H1 (cell line): ENCODE results near the gene NDRG4. TPM values are rescaled to one million over a fixed set of nuclear protein-coding genes. Genes with fewer than 3 reads are reported as not detected.

Experiments
- CTCF ChIA-PET: fragments of 300-600 bp; sonication (Branson Sonifier 250); formaldehyde crosslinking; loops from one replicate; lab custom pipeline; 2021; ENCODE audit not compliant: partially characterized antibody; lab: Charles Lee
- POLR2A ChIA-PET: fragments of 300-600 bp; sonication (Branson Sonifier 250); formaldehyde crosslinking; loops from one replicate; lab custom pipeline; 2021; ENCODE audit warnings: inconsistent platforms; ENCODE audit not compliant: partially characterized antibody; lab: Charles Lee
- DNase-seq, 2 experiments: peaks; one replicate each; pipeline versions ENCODE4 v3.0.0 to v3.0.0-alpha.2; 2010 to 2022; ENCODE audit warnings: low spot score in 2 of 2, low read depth in 1 of 2, mixed read lengths in 1 of 2
- FAIRE-seq: peaks from 2 replicates; lab custom pipeline; 2011; peaks lifted over from hg19 to GRCh38; lab: Jason Lieb, UNC
- H2AFZ ChIP-seq: 2 replicates; pipeline ENCODE4 v1.8.1; 2012; ENCODE audit warnings: low read length, inconsistent platforms
- H2AK5ac ChIP-seq: 2 replicates; pipeline ENCODE4 v1.6.1; 2013; ENCODE audit warnings: low read depth, low read length
- H2BK120ac ChIP-seq: replicated peaks from 2 replicates; pipeline ENCODE3; 2013; ENCODE audit warnings: low read depth, low read length, inconsistent platforms
- H2BK12ac ChIP-seq: 2 replicates; pipeline ENCODE4 v1.6.1; 2013; ENCODE audit warnings: low read depth, low read length
- H2BK15ac ChIP-seq: 2 replicates; pipeline ENCODE4 v1.6.1; 2013; ENCODE audit warnings: low read length
- H2BK20ac ChIP-seq: 2 replicates; pipeline ENCODE4 v1.6.1; 2013; ENCODE audit warnings: low read length
- H2BK5ac ChIP-seq: 2 replicates; pipeline ENCODE4 v1.6.1; 2013; ENCODE audit warnings: low read depth, low read length
- H3K14ac ChIP-seq: 2 replicates; pipeline ENCODE4 v1.6.1; 2013; ENCODE audit warnings: inconsistent platforms; ENCODE audit not compliant: insufficient read length
- H3K18ac ChIP-seq: 2 replicates; pipeline ENCODE4 v1.6.1; 2013; ENCODE audit warnings: low read length; ENCODE audit errors: extremely low read depth
- H3K23ac ChIP-seq: 2 replicates; pipeline ENCODE4 v1.6.1; 2013; ENCODE audit warnings: inconsistent platforms; ENCODE audit not compliant: insufficient read length
- H3K23me2 ChIP-seq: 2 replicates; pipeline ENCODE4 v1.6.1; 2013; ENCODE audit warnings: low read depth, low read length
- H3K27ac ChIP-seq: 2 replicates; pipeline ENCODE4 v1.6.1; 2011; ENCODE audit warnings: low read depth, low read length, inconsistent platforms
- H3K27me3 ChIP-seq, 4 experiments: replicated peaks in 1 of 4; 1 replicate in 1 of 4; 2 replicates in 3 of 4; pipeline versions ENCODE4 v1.6.1 to v1.8.1; 2011 to 2013; ENCODE audit warnings: low read length in 3 of 4, mild to moderate bottlenecking in 3 of 4, inconsistent platforms in 2 of 4, mixed read lengths in 2 of 4, moderate library complexity in 1 of 4; ENCODE audit not compliant: control insufficient read depth in 3 of 4, insufficient read depth in 3 of 4; ENCODE audit errors: extremely low read depth in 1 of 4
- H3K36me3 ChIP-seq, 4 experiments: 2 replicates each; pipeline versions ENCODE4 v1.6.1 to v1.8.1; 2011 to 2013; ENCODE audit warnings: mild to moderate bottlenecking in 4 of 4, low read length in 3 of 4, moderate library complexity in 2 of 4, control low read depth in 1 of 4, inconsistent platforms in 1 of 4; ENCODE audit not compliant: insufficient read depth in 4 of 4, control insufficient read depth in 2 of 4
- H3K4ac ChIP-seq: replicated peaks from 2 replicates; pipeline ENCODE3; 2013; ENCODE audit warnings: low read length, low read depth, mixed read lengths, inconsistent platforms; ENCODE audit not compliant: insufficient read length
- H3K4me1 ChIP-seq, 4 experiments: replicated peaks in 1 of 4; 1 replicate in 1 of 4; 2 replicates in 3 of 4; pipeline versions ENCODE4 v1.6.1 to v1.8.1; 2011 to 2013; ENCODE audit warnings: low read length in 3 of 4, inconsistent platforms in 2 of 4, mixed read lengths in 1 of 4; ENCODE audit not compliant: insufficient read depth in 4 of 4, control insufficient read depth in 3 of 4
- H3K4me2 ChIP-seq, 2 experiments: 2 replicates each; pipeline versions ENCODE4 v1.6.1 to v1.8.1; 2011 to 2013; ENCODE audit warnings: low read depth in 2 of 2, low read length in 2 of 2, control low read depth in 1 of 2, inconsistent platforms in 1 of 2, mild to moderate bottlenecking in 1 of 2; ENCODE audit not compliant: insufficient read depth in 1 of 2
- H3K4me3 ChIP-seq, 4 experiments: fragments of 200-600, 300-600 bp in 1 of 4; sonication (generic), shearing (Covaris generic), sonication (Bioruptor Twin) in 1 of 4; 2 replicates each; pipeline versions ENCODE4 v1.5.1 to v1.8.1; 2011 to 2016; ENCODE audit warnings: low read length in 4 of 4, low read depth in 3 of 4, control low read depth in 2 of 4, inconsistent platforms in 2 of 4, mild to moderate bottlenecking in 2 of 4, mixed read lengths in 1 of 4, moderate library complexity in 1 of 4; ENCODE audit not compliant: insufficient read depth in 2 of 4; ENCODE audit errors: extremely low read depth in 1 of 4
- H3K56ac ChIP-seq: replicated peaks from 2 replicates; pipeline ENCODE3; 2013; ENCODE audit warnings: low read depth, mild to moderate bottlenecking, mixed read lengths, low read length, inconsistent platforms; ENCODE audit not compliant: insufficient read length
- H3K79me1 ChIP-seq: 2 replicates; pipeline ENCODE4 v1.6.1; 2013; ENCODE audit warnings: low read depth, low read length, control low read depth
- H3K79me2 ChIP-seq, 2 experiments: 2 replicates each; pipeline versions ENCODE4 v1.6.1 to v1.8.1; 2012 to 2013; ENCODE audit warnings: low read length in 2 of 2, mild to moderate bottlenecking in 2 of 2, inconsistent platforms in 1 of 2; ENCODE audit not compliant: insufficient read depth in 2 of 2, control insufficient read depth in 1 of 2
- H3K9ac ChIP-seq, 4 experiments: replicated peaks in 1 of 4; 1 replicate in 1 of 4; 2 replicates in 3 of 4; pipeline versions ENCODE4 v1.6.1 to v1.8.1; 2011 to 2013; ENCODE audit warnings: low read depth in 3 of 4, low read length in 3 of 4, control low read depth in 2 of 4, mild to moderate bottlenecking in 2 of 4, moderate library complexity in 2 of 4, inconsistent platforms in 1 of 4; ENCODE audit errors: extremely low read depth in 1 of 4
- H3K9me3 ChIP-seq, 2 experiments: 2 replicates each; pipeline versions ENCODE4 v1.6.1 to v1.8.1; 2012 to 2013; ENCODE audit warnings: mild to moderate bottlenecking in 2 of 2, moderate library complexity in 2 of 2, control low read depth in 1 of 2, inconsistent platforms in 1 of 2, low read depth in 1 of 2, low read length in 1 of 2, mixed read lengths in 1 of 2; ENCODE audit not compliant: insufficient read depth in 2 of 2
- H4K20me1 ChIP-seq, 2 experiments: replicated peaks in 1 of 2; 2 replicates each; pipeline versions ENCODE3 to v1.8.1; 2011 to 2013; ENCODE audit warnings: inconsistent platforms in 2 of 2, low read length in 2 of 2, mild to moderate bottlenecking in 1 of 2; ENCODE audit not compliant: insufficient read depth in 2 of 2, control insufficient read depth in 1 of 2
- H4K5ac ChIP-seq: 2 replicates; pipeline ENCODE4 v1.6.1; 2013; ENCODE audit warnings: low read length, low read depth, mixed read lengths, inconsistent platforms; ENCODE audit not compliant: insufficient read length
- H4K8ac ChIP-seq: 2 replicates; pipeline ENCODE4 v1.8.0; 2013; ENCODE audit warnings: mild to moderate bottlenecking, moderate library complexity, low read length, inconsistent platforms; ENCODE audit not compliant: insufficient read depth; ENCODE audit errors: extremely low read depth
- H4K91ac ChIP-seq: replicated peaks from 2 replicates; pipeline ENCODE3; 2013; ENCODE audit warnings: low read length, mixed read lengths, inconsistent platforms; ENCODE audit not compliant: insufficient read length
- FOSL1 ChIP-seq: IDR thresholded peaks from 2 replicates; pipeline ENCODE4 v1.6.1; 2011; ENCODE audit warnings: mild to moderate bottlenecking, low read depth, low read length, moderate library complexity; ENCODE audit not compliant: insufficient read depth
- GTF2F1 ChIP-seq: IDR thresholded peaks from 2 replicates; pipeline ENCODE4 v1.6.1; 2012; ENCODE audit warnings: low read depth, low read length, improper control_type of control experiment, borderline replicate concordance
- NANOG ChIP-seq: IDR thresholded peaks from 2 replicates; pipeline ENCODE4 v1.6.1; 2011; ENCODE audit warnings: low read length, low read depth, mild to moderate bottlenecking, inconsistent platforms; ENCODE audit not compliant: insufficient read depth, poor library complexity, severe bottlenecking
- SIX5 ChIP-seq: IDR thresholded peaks from 2 replicates; pipeline ENCODE4 v1.6.1; 2011; ENCODE audit warnings: mild to moderate bottlenecking, low read depth, low read length
- SUZ12 ChIP-seq: fragments of 200-600 bp; sonication (generic); IDR thresholded peaks from 2 replicates; pipeline ENCODE4 v1.6.1; 2012; ENCODE audit warnings: mild to moderate bottlenecking, inconsistent platforms, low read length, moderate library complexity, mixed read lengths
- ZNF274 ChIP-seq: IDR thresholded peaks from 2 replicates; pipeline ENCODE4 v1.7.0; 2012; ENCODE audit warnings: low read length, borderline replicate concordance; ENCODE audit errors: extremely low read depth
- WGBS, 2 experiments: shearing (Covaris generic) in 1 of 2; methylation state at CpG; one replicate each; pipeline versions ENCODE4 v1.1.6 to v1.1.7; 2013 to 2015; ENCODE audit warnings: low lambda C conversion rate in 2 of 2, mixed read lengths in 2 of 2, inconsistent platforms in 1 of 2, low coverage in 1 of 2, missing lambda C conversion rate in 1 of 2; ENCODE audit not compliant: insufficient replicate concordance in 2 of 2, insufficient coverage in 1 of 2, insufficient read length in 1 of 2; ENCODE audit errors: extremely low coverage in 1 of 2, missing lambda C conversion rate in 1 of 2; 5-methylcytosine and 5-hydroxymethylcytosine counted together
- polyA plus RNA-seq, 7 experiments: library from polyadenylated mRNA; depleted of rRNA in 3 of 7; stranded (reverse) in 5 of 7; unstranded in 2 of 7; fragments of >200 nt in 5 of 7; fragments of 200-250 nt in 2 of 7; gene quantifications; 1 replicate in 5 of 7; 2 replicates in 1 of 7; 4 replicates in 1 of 7; pipeline versions ENCODE4 v1.2.1 to v1.2.3, GENCODE V29; 2011 to 2013; ENCODE audit warnings: missing spikeins in 2 of 7, mixed read lengths in 2 of 7
- total RNA-seq: library from RNA; stranded (reverse); fragmentation: NEBNext Ultra II Directional; extraction: Animal tissue kit (Norgen Biotek cat#: 25700); gene quantifications from 2 replicates; pipeline ENCODE4 v1.2.1, GENCODE V29; 2021

The NDRG4 gene
- total and polyA plus RNA-seq, 2 of the 8 experiments (the other 6 are each of a cell fraction or from before 2014, with no cell fraction given), result 20.8 to 30.9 TPM

GRCh38 chr16:58493756-58494431 lies 6.0 kb upstream of the NDRG4 start:
- ChIA-PET POLR2A (interaction anchor here (1.5 kb wide), 1 partner anchor 157 kb away, joined by 7 read pairs; no protein-coding TSS in a partner anchor), CTCF (interaction anchor here (0.6 to 4.2 kb wide), 16 partner anchors 12 to 201 kb away, joined by 3 to 30 read pairs (median 4); no protein-coding TSS in a partner anchor)
- Histone ChIP-seq H3K14ac (no peak overlapping the region), H2BK5ac (no peak overlapping the region), H3K36me3 (no peaks in the 10 kb centered on the region), H4K5ac (no peak overlapping the region), H2AK5ac (0 out of 2 replicates have a peak overlapping the region, but pooled peaks have one; percentile 24), H3K9me3 (no peaks in the 10 kb centered on the region), H4K91ac (no peak overlapping the region), H4K8ac (0 out of 2 replicates have a peak overlapping the region, but pooled peaks have one; percentile 53), H3K18ac (no peak overlapping the region), H3K4me1 (peaks cover 0 to 18% (median 12%) of the 10 kb centered on the region in 4 experiments; a peak in 6 of 7 replicates), H3K9ac (no peak overlapping the region), H2BK20ac (no peak overlapping the region), H3K23me2 (no peaks in the 10 kb centered on the region), H3K79me1 (no peaks in the 10 kb centered on the region), H4K20me1 (no peaks in the 10 kb centered on the region), H3K27ac (peak overlapping the region; percentile 48; the same call in 1 of the 2 replicates), H2BK120ac (no peak overlapping the region), H3K4ac (no peak overlapping the region), H2BK12ac (no peak overlapping the region), H2BK15ac (peak overlapping the region; percentile 61; the same call in 1 of the 2 replicates), H3K23ac (no peak overlapping the region), H3K4me2 (no peak overlapping the region), H3K56ac (no peak overlapping the region), H3K79me2 (no peaks in the 10 kb centered on the region), H3K4me3 (no peak overlapping the region; a peak in 1 of 8 replicates), H2AFZ (no peak overlapping the region), H3K27me3 (peaks cover 0 to 3% (median 0%) of the 10 kb centered on the region in 4 experiments; a peak in 2 of 7 replicates)
- TF ChIP-seq SIX5, result no peak
- TF ChIP-seq NANOG, result no peak
- no peak for TF ChIP-seq GTF2F1
- no peak for TF ChIP-seq FOSL1
- TF ChIP-seq ZNF274, result no peak
- no peak for TF ChIP-seq SUZ12
- no peak for FAIRE-seq
- WGBS, 2 experiments, result 82% methylated on average over 20 of the region's 20 CpGs; no CpG with 5 or more reads in 1 of the 2 experiments
- DNase-seq, result no peak
